AG04450 (cell line): Measurements from ENCODE around the gene IL4. TPM values are rescaled to one million over a fixed set of nuclear protein-coding genes. Genes with fewer than 3 reads are reported as not detected.
"Not testable (repeated sequence)": the region's sequence is repeated elsewhere in the genome, so short reads cannot be mapped to it uniquely, and the experiment has no call there.

Source experiments
- CTCF ChIA-PET: fragments of 300-600, 350-600 bp; formaldehyde crosslinking; extraction: SDS; loops from one replicate; lab custom pipeline; 2022; ENCODE audit warnings: antibody characterized with exemption, inconsistent platforms; lab: Charles Lee
- POLR2A ChIA-PET: fragments of 350-600 bp; formaldehyde crosslinking; extraction: SDS; loops from one replicate; lab custom pipeline; 2021; ENCODE audit warnings: antibody characterized with exemption, inconsistent platforms; lab: Yijun Ruan, JAX
- DNase-seq: peaks from one replicate; pipeline ENCODE4 v3.0.0-alpha.2; 2011; ENCODE audit warnings: low read depth, low spot score
- H3K27ac ChIP-seq: one replicate; pipeline ENCODE4 v1.5.1; 2012; ENCODE audit warnings: low read depth, low read length, control low read depth
- H3K27me3 ChIP-seq: one replicate; pipeline ENCODE4 v1.6.0; 2012; ENCODE audit warnings: low read length; ENCODE audit not compliant: control insufficient read depth, insufficient read depth
- H3K4me3 ChIP-seq: 2 replicates; pipeline ENCODE4 v1.5.1; 2011; ENCODE audit warnings: mild to moderate bottlenecking, low read depth, low read length, control low read depth
- H3K9me3 ChIP-seq: 2 replicates; pipeline ENCODE4 v1.5.1; 2012; ENCODE audit warnings: low read length; ENCODE audit not compliant: control insufficient read depth, insufficient read depth
- polyA plus RNA-seq: library from polyadenylated mRNA; depleted of rRNA; stranded (reverse); fragments of >200 nt; gene quantifications from 2 replicates; pipeline ENCODE4 v1.2.3, GENCODE V29; 2011
- TF ChIP-seq, protein P1 (sequence below): IDR thresholded peaks from 2 replicates; pipeline ENCODE4 v1.5.1; 2011; ENCODE audit warnings: low read depth, low read length, control low read depth, inconsistent platforms

The IL4 gene
- polyA plus RNA-seq, 1 experiment = not detected

DNA sequence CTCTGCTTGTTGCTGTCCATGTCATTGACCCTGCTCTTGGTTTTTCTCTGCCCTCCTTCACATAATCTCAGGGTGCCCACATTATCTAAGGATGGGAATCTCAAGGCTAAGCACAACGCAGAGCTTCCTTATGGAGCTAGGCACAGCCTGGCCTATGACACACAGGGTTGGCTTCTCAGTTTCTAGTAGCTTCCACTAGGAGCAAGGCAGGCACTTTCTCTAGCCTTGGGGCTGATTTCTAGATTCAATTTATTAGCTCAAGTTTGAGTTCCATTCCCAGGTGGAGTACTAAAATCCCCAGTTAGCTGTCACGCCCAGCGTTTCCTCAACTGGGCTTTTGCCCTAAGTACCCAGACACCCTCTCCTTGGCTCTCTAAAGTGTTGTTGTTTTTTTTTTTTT lies 12.4 kb downstream of the IL4 start:
- TF ChIP-seq, protein P1, sequence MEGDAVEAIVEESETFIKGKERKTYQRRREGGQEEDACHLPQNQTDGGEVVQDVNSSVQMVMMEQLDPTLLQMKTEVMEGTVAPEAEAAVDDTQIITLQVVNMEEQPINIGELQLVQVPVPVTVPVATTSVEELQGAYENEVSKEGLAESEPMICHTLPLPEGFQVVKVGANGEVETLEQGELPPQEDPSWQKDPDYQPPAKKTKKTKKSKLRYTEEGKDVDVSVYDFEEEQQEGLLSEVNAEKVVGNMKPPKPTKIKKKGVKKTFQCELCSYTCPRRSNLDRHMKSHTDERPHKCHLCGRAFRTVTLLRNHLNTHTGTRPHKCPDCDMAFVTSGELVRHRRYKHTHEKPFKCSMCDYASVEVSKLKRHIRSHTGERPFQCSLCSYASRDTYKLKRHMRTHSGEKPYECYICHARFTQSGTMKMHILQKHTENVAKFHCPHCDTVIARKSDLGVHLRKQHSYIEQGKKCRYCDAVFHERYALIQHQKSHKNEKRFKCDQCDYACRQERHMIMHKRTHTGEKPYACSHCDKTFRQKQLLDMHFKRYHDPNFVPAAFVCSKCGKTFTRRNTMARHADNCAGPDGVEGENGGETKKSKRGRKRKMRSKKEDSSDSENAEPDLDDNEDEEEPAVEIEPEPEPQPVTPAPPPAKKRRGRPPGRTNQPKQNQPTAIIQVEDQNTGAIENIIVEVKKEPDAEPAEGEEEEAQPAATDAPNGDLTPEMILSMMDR = no peak
- no peaks in the 10 kb centered on the region for H3K9me3 ChIP-seq
- no peak for DNase-seq
- H3K4me3 ChIP-seq = no peak overlapping the region
- ChIA-PET CTCF (no interaction called here), POLR2A (no interaction called here)
- H3K27me3 ChIP-seq = no peaks in the 10 kb centered on the region
- no peak overlapping the region for H3K27ac ChIP-seq

DNA sequence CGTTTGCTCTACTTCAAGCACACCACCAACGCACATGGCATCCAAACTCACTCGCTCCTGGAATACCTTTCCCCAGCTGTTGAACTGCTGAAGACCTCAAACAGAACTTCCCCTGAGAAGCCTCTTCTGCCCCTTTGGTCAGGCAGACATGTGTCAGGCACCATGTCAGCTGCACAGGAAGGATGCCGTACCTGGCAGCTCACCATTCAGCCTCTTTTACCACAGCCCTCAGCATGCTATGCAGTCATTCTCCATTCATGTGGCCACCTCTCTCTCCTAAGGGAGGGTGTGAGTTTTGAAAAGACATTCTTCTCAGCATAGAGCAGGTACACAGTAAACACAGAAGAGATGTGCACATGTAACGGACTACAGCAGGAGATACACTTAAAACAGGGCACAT lies 14.2 kb downstream of the IL4 start:
- Histone ChIP-seq H3K4me3 (no peak overlapping the region), H3K9me3 (no peaks in the 10 kb centered on the region), H3K27me3 (no peaks in the 10 kb centered on the region), H3K27ac (no peak overlapping the region)
- TF ChIP-seq, protein P1 = no peak
- POLR2A ChIA-PET = interaction anchor here (0.6 kb wide), 1 partner anchor 304 kb away, joined by 3 read pairs; no protein-coding TSS in a partner anchor
- no peak for DNase-seq
- CTCF ChIA-PET = no interaction called here

DNA sequence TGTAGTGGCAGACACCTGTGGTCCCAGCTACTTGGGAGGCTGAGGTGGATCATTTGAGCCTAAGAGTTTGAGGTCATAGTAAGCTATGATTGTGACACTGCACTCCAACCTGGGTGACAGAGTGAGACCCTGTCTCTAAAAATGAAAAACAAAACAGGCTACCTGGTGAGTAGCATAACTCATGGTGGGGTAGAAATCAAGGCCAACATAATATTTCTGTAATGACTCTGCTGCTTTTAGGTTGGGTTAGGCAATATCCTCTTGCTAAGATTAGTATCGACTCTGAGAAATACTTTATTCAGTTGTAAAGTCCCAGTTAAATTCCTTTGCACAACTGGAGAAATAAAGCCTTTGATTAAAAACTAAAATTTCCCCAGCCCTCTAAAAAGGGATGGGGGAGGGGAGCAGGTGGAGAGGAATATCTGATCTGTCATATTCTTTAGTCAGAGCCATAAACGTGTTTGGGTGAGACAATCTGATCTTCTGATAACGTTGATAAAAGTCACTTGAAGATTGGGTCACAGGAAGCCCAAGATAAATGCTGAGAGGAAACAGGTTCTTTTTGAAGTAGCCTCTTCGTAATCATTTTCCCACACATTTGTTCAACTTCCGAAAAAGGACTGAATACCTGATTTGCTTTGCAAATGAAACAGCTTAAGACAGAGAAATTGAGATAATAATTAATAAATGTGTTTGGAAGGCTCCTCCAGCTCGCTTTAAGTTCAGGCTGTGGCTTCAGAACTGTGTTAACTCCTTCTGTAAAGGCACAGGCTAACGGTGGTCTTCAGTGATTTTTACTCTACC lies 14.9 kb downstream of the IL4 start:
- TF ChIP-seq, protein P1 = no peak
- Histone ChIP-seq H3K27ac (no peak overlapping the region), H3K27me3 (no peaks in the 10 kb centered on the region), H3K4me3 (no peak overlapping the region), H3K9me3 (no peaks in the 10 kb centered on the region)
- CTCF ChIA-PET = no interaction called here
- POLR2A ChIA-PET = no interaction called here
- DNase-seq = no peak

GRCh38 chr5:132689513-132689912 lies 15.7 kb downstream of the IL4 start:
- H3K4me3 ChIP-seq = no peak overlapping the region
- ChIA-PET POLR2A (no interaction called here), CTCF (interaction anchor here (0.6 kb wide), 1 partner anchor 1350 kb away, joined by 3 read pairs; no protein-coding TSS in a partner anchor)
- no peak for DNase-seq
- no peaks in the 10 kb centered on the region for H3K9me3 ChIP-seq
- no peak overlapping the region for H3K27ac ChIP-seq
- TF ChIP-seq, protein P1 = no peak
- no peaks in the 10 kb centered on the region for H3K27me3 ChIP-seq

DNA sequence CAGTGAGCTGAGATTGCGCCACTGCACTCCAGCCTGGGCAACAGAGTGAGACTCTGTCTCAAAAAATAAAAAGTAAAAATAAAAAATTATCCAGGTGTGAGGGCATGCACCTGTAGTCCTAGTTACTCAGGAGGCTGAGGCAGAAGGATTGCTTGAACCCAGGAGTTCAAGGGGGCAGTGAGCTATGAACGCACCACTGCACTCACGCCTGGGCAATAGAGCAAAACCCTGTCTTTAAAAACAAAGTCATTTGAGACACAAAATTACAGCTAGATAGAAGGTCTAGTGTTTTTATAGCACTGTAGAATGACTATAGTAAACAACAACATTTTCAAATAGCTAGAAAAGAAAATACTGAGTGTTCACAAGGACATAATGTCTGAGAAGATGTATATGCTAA lies 16.4 kb downstream of the IL4 start:
- no peaks in the 10 kb centered on the region for H3K27me3 ChIP-seq
- TF ChIP-seq, protein P1 = no peak
- ChIA-PET CTCF (no interaction called here), POLR2A (no interaction called here)
- no peak overlapping the region for H3K27ac ChIP-seq
- no peak for DNase-seq
- H3K4me3 ChIP-seq = no peak overlapping the region
- no peaks in the 10 kb centered on the region for H3K9me3 ChIP-seq

- DNase-seq, H3K27ac ChIP-seq, H3K27me3 ChIP-seq, CTCF ChIA-PET, H3K4me3 ChIP-seq, H3K9me3 ChIP-seq, POLR2A ChIA-PET: not testable (repeated sequence)
Measured at GRCh38 chr5:132691755-132692631, 18.2 kb downstream of the IL4 start.
